Measurements from ENCODE around the gene PLPPR4.
A peak's percentile ranks its signal among the peaks of the same experiment; 100 is the strongest.
"Not testable (repeated sequence)": the region's sequence is repeated elsewhere in the genome, so short reads cannot be mapped to it uniquely, and the experiment has no call there.

Gene PLPPR4

GRCh38 chr1:99264201-99265021 is at the start of gene PLPPR4:
TSS of gene PLPPR4 (plus strand) at chr1:99264492. CDS start at chr1:99264594, 102 bp downstream.
- DNase-seq (ENCODE audit: low read depth) = no peak

GRCh38 chr1:99216956-99217355 is 47.3 kb upstream of the PLPPR4 start:
- no peak for DNase-seq (ENCODE audit: low read depth)

- DNase-seq (ENCODE audit: low read depth) = no peak
These were observed 46.7 kb upstream of the PLPPR4 start for GRCh38 chr1:99217599-99217998.

GRCh38 chr1:99218572-99218971 is 45.7 kb upstream of the PLPPR4 start:
- no peak for DNase-seq (ENCODE audit: low read depth)

GRCh38 chr1:99218999-99219398 is 45.3 kb upstream of the PLPPR4 start:
- no peak for DNase-seq (ENCODE audit: low read depth)

GRCh38 chr1:99227056-99227897 is 37.0 kb upstream of the PLPPR4 start:
- DNase-seq (ENCODE audit: low read depth) = no peak

- DNase-seq (ENCODE audit: low read depth) = no peak
These were observed 36.1 kb upstream of the PLPPR4 start for GRCh38 chr1:99228153-99228552.

GRCh38 chr1:99229122-99229521 is 35.2 kb upstream of the PLPPR4 start:
- DNase-seq (ENCODE audit: low read depth) = no peak

GRCh38 chr1:99230695-99231094 is 33.6 kb upstream of the PLPPR4 start:
- DNase-seq (ENCODE audit: low read depth) = no peak

- no peak for DNase-seq (ENCODE audit: low read depth)
These were observed 32.1 kb upstream of the PLPPR4 start for GRCh38 chr1:99232172-99232571.

- no peak for DNase-seq (ENCODE audit: low read depth)
These were observed 30.8 kb upstream of the PLPPR4 start for GRCh38 chr1:99233446-99233845.

- DNase-seq (ENCODE audit: low read depth) = no peak
These were observed 27.5 kb upstream of the PLPPR4 start for GRCh38 chr1:99236756-99237155.

- no peak for DNase-seq (ENCODE audit: low read depth)
These were observed 24.6 kb upstream of the PLPPR4 start for GRCh38 chr1:99239690-99240089.

- DNase-seq (ENCODE audit: low read depth) = no peak
These were observed 23.7 kb upstream of the PLPPR4 start for GRCh38 chr1:99240621-99241020.

GRCh38 chr1:99246152-99246551 is 18.1 kb upstream of the PLPPR4 start:
- no peak for DNase-seq (ENCODE audit: low read depth)

- no peak for DNase-seq (ENCODE audit: low read depth)
These were observed 17.1 kb upstream of the PLPPR4 start for GRCh38 chr1:99247199-99247598.

- DNase-seq (ENCODE audit: low read depth) = no peak
These were observed 13.6 kb upstream of the PLPPR4 start for GRCh38 chr1:99250728-99251127.

- no peak for DNase-seq (ENCODE audit: low read depth)
These were observed 13.0 kb upstream of the PLPPR4 start for GRCh38 chr1:99251308-99251707.

GRCh38 chr1:99252630-99253029 is 11.7 kb upstream of the PLPPR4 start:
- no peak for DNase-seq (ENCODE audit: low read depth)

GRCh38 chr1:99260402-99260801 is 3.9 kb upstream of the PLPPR4 start:
- DNase-seq (ENCODE audit: low read depth) = not testable (repeated sequence)

GRCh38 chr1:99265124-99265523 is 832 bp downstream of the PLPPR4 start:
- no peak for DNase-seq (ENCODE audit: low read depth)

- DNase-seq (ENCODE audit: low read depth) = peak; percentile 28
These were observed 2.4 kb downstream of the PLPPR4 start for GRCh38 chr1:99266726-99267125.

GRCh38 chr1:99268021-99268420 is 3.7 kb downstream of the PLPPR4 start:
- DNase-seq (ENCODE audit: low read depth) = no peak
